ENCODE results near the gene RAB3GAP2. TPM values are rescaled to one million over a fixed set of nuclear protein-coding genes. Genes with fewer than 3 reads are reported as not detected.
"Not testable (repeated sequence)": the region's sequence is repeated elsewhere in the genome, so short reads cannot be mapped to it uniquely, and the experiment has no call there.

RAB3GAP2 gene
- total and polyA plus RNA-seq, 8 donors = 34.9 to 43.8 (median 36.2) TPM

GRCh38 chr1:220250681-220251080 is 21.6 kb downstream of the RAB3GAP2 start:
- TF ChIP-seq, protein P1, sequence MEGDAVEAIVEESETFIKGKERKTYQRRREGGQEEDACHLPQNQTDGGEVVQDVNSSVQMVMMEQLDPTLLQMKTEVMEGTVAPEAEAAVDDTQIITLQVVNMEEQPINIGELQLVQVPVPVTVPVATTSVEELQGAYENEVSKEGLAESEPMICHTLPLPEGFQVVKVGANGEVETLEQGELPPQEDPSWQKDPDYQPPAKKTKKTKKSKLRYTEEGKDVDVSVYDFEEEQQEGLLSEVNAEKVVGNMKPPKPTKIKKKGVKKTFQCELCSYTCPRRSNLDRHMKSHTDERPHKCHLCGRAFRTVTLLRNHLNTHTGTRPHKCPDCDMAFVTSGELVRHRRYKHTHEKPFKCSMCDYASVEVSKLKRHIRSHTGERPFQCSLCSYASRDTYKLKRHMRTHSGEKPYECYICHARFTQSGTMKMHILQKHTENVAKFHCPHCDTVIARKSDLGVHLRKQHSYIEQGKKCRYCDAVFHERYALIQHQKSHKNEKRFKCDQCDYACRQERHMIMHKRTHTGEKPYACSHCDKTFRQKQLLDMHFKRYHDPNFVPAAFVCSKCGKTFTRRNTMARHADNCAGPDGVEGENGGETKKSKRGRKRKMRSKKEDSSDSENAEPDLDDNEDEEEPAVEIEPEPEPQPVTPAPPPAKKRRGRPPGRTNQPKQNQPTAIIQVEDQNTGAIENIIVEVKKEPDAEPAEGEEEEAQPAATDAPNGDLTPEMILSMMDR (IDR thresholded peaks at IDR 0.05) = no peak
- ATAC-seq = no peak
- Histone ChIP-seq H3K27me3 (no peaks in the 10 kb centered on the region), H3K9me3 (peaks cover 0 to 30% of the 10 kb centered on the region in 2 donors), H3K27ac (no peak overlapping the region), H3K4me3 (no peak overlapping the region), H3K4me1 (no peaks in the 10 kb centered on the region), H3K36me3 (peaks cover 0 to 51% of the 10 kb centered on the region in 2 donors)
- intact Hi-C loops (cut with DNase I) = no loop called here
- DNase-seq = no peak

DNA sequence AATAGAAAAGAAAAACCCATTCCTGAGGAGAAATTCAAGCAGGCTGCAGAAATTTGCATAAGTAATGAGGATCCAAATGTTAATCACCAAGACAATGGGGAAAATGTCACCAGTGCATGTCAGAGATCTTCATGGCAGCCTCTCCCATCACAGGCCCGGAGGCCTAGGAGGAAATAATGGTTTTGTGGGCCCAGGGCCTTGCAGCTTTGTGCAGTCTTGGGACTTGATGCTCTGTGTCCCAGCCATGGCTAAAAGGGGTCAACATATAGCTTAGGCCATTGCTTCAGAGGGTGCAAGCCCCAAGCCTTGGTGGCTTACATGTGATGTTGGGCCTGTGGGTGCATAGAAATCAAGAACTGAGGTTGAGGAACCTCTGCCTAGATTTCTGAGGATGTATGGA is 22.7 kb downstream of the RAB3GAP2 start:
- TF ChIP-seq, protein P1 (IDR thresholded peaks at IDR 0.05) = no peak
- Histone ChIP-seq H3K36me3 (peaks cover 0 to 51% of the 10 kb centered on the region in 2 donors), H3K27me3 (no peaks in the 10 kb centered on the region), H3K27ac (no peak overlapping the region), H3K4me3 (no peak overlapping the region), H3K9me3 (peaks cover 0 to 30% of the 10 kb centered on the region in 2 donors), H3K4me1 (no peaks in the 10 kb centered on the region)
- ATAC-seq (no peak), DNase-seq (no peak)
- intact Hi-C loops (cut with DNase I) = no loop called here

DNA sequence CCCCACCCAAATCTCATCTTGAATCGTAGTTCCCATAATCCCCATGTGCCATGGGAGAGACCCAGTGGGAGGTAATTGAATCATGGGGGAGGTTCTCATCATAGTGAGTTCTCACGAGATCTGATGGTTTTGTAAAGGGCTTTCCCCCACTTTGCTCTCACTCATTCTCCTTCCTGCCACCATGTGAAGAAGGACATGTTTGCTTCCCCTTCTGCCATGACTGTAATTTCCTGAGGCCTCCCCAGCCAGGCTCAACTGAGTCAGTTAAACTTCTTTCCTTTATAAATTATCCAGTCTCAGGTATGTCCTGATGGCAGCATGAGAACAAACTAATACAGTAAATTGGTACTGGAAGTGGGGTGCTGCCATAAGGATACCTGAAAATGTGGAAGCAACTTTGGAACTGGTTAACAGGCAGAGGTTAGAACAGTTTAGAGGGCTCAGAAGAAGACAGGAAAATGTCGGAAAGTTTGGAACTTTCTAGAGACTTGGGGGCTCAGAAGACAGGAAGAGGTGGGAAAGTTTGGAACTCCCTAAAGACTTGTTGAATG is 23.5 kb downstream of the RAB3GAP2 start:
- H3K36me3 ChIP-seq = peaks cover 0 to 49% of the 10 kb centered on the region in 2 donors
- ATAC-seq; intact Hi-C loops (cut with DNase I); H3K4me3 ChIP-seq; H3K4me1 ChIP-seq; H3K27me3 ChIP-seq; H3K27ac ChIP-seq; DNase-seq: not testable (repeated sequence)
- H3K9me3 ChIP-seq = peaks cover 0 to 30% of the 10 kb centered on the region in 2 donors

DNA sequence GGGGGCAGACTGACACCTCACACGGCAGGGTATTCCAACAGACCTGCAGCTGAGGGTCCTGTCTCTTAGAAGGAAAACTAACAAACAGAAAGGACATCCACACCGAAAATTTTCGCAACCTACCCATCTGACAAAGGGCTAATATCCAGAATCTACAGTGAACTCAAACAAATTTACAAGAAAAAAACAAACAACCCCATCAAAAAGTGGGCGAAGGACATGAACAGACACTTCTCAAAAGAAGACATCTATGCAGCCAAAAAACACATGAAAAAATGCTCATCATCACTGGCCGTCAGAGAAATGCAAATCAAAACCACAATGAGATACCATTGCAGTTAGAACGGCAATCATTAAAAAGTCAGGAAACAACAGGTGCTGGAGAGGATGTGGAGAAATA is 26.4 kb downstream of the RAB3GAP2 start:
- H3K4me3 ChIP-seq; H3K27ac ChIP-seq; H3K4me1 ChIP-seq; DNase-seq; intact Hi-C loops (cut with DNase I); H3K27me3 ChIP-seq; ATAC-seq: not testable (repeated sequence)
- Histone ChIP-seq H3K9me3 (peaks cover 0 to 30% of the 10 kb centered on the region in 2 donors), H3K36me3 (peaks cover 0 to 31% of the 10 kb centered on the region in 2 donors)

- Histone ChIP-seq H3K4me1 (no peaks in the 10 kb centered on the region), H3K9me3 (peaks cover 0 to 12% of the 10 kb centered on the region in 2 donors), H3K4me3 (no peak overlapping the region), H3K36me3 (peaks cover 0 to 12% of the 10 kb centered on the region in 2 donors), H3K27me3 (no peaks in the 10 kb centered on the region), H3K27ac (no peak overlapping the region)
- intact Hi-C loops (cut with DNase I) = no loop called here
- DNase-seq = no peak
- TF ChIP-seq, protein P1 (IDR thresholded peaks at IDR 0.05) = no peak
- ATAC-seq = no peak
Observed at GRCh38 chr1:220243947-220244346, 28.3 kb downstream of the RAB3GAP2 start.

DNA sequence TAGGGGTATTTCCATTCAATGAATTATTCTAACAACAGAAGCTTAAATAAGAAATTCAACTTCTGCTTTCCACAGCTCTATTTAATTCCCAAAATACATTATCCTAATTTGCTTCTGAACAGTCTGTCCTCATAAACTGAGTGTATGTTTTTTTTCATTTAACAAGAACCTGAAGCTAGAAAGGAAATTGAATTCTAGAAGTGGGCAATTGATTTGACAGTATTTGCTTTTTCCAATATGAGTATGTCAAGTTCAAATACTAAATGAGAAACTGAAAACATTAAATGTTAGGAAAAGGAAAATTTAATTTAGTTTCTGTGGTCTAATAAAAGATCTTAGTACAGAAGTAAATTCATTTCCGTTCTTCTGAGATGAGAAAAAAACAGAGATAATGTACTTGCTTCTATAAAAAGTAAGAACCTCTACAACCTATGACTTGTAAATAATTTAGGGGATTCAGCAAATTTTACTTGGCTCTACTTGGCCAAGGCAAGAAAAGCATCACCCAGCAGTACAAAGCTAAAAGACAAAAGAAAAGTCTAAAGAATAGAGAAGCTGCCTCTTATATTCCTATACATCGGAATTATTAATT is 31.1 kb downstream of the RAB3GAP2 start:
- H3K9me3 ChIP-seq = no peaks in the 10 kb centered on the region
- no peak overlapping the region for H3K4me3 ChIP-seq
- no peak overlapping the region for H3K27ac ChIP-seq
- TF ChIP-seq, protein P1 (IDR thresholded peaks at IDR 0.05) = no peak
- no peaks in the 10 kb centered on the region for H3K36me3 ChIP-seq
- ATAC-seq (no peak), DNase-seq (no peak)
- H3K4me1 ChIP-seq = no peaks in the 10 kb centered on the region
- intact Hi-C loops (cut with DNase I) = no loop called here
- no peaks in the 10 kb centered on the region for H3K27me3 ChIP-seq
